Uterus (tissue), 2 donors: ENCODE results near the gene DNAJB8.

Experiments used
- POLR2A ChIP-seq, 2 donors: fragments of 450-650 bp; IDR thresholded peaks; one replicate each; pipeline ENCODE4 v1.6.1; 2016; ENCODE audit warnings: antibody characterized with exemption in 2 of 2, mild to moderate bottlenecking in 1 of 2, moderate library complexity in 1 of 2
- TF ChIP-seq, protein P1 (sequence below), 4 experiments: fragments of 200-600 bp in 2 of 4; fragments of 450-650 bp in 2 of 4; sonication (generic) in 2 of 4; IDR thresholded peaks; one replicate each; pipeline ENCODE4 v1.5.1; 2016 to 2019; ENCODE audit warnings: antibody characterized with exemption in 4 of 4, mild to moderate bottlenecking in 2 of 4, moderate library complexity in 1 of 4

GRCh38 chr3:128480278-128480677 is 13.6 kb upstream of the DNAJB8 start:
- TF ChIP-seq, protein P1, sequence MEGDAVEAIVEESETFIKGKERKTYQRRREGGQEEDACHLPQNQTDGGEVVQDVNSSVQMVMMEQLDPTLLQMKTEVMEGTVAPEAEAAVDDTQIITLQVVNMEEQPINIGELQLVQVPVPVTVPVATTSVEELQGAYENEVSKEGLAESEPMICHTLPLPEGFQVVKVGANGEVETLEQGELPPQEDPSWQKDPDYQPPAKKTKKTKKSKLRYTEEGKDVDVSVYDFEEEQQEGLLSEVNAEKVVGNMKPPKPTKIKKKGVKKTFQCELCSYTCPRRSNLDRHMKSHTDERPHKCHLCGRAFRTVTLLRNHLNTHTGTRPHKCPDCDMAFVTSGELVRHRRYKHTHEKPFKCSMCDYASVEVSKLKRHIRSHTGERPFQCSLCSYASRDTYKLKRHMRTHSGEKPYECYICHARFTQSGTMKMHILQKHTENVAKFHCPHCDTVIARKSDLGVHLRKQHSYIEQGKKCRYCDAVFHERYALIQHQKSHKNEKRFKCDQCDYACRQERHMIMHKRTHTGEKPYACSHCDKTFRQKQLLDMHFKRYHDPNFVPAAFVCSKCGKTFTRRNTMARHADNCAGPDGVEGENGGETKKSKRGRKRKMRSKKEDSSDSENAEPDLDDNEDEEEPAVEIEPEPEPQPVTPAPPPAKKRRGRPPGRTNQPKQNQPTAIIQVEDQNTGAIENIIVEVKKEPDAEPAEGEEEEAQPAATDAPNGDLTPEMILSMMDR (IDR thresholded peaks at IDR 0.05), result no peak
- TF ChIP-seq POLR2A (IDR thresholded peaks at IDR 0.05), result no peak
